Measurements from ENCODE around the gene PHACTR2.

PHACTR2 gene

DNA sequence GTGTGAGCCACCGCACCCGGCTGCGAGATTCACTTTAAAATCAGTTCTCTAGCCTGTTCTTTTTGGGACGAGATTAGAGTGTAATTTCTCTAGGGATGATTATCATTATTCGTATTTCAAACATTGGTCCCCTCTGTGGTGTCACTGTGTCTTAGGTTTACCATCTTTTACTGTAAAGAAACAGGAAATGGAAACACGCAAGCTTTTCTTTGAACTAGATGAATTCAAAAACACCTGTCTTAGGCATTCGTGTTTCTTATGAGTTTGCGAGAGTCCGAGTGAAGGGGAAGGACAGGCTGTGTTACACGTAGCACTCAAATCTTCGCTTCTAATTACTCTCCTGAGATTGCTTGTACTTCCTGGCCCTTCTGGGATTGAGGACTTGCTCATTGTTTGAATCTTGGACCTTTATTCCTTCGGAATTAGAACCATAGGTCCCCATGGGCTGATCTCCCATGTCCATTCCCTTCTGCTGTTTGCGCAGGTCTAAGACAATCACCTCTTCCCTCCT is 61.6 kb downstream of the PHACTR2 start:
- DNase-seq, result no peak

DNA sequence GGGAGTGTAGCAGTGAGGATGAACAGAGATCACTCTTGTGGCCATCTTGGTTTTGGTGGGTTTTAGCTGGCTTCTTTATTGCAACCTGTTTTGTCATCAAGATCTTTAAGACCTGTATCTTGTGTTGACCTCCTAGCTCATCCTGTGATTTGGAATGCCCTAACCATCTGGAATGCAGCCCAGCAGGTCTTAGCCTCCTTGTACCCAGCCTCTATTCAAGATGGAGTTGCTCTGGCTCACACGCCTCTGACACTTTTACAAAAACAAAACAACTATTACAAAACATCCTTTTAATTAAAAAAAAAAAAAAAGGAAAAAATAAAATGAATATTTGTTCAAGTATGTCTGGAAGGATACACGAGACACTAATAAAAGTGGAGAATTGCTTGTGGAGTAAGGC is 62.4 kb downstream of the PHACTR2 start:
- Histone ChIP-seq H3K36me3 (no peaks in the 10 kb centered on the region), H3K27me3 (no peaks in the 10 kb centered on the region), H3K9me3 (no peaks in the 10 kb centered on the region), H3K4me1 (no peaks in the 10 kb centered on the region), H3K4me3 (ENCODE audit: low read depth, low read length) (no peak overlapping the region)
- TF ChIP-seq, protein P1, sequence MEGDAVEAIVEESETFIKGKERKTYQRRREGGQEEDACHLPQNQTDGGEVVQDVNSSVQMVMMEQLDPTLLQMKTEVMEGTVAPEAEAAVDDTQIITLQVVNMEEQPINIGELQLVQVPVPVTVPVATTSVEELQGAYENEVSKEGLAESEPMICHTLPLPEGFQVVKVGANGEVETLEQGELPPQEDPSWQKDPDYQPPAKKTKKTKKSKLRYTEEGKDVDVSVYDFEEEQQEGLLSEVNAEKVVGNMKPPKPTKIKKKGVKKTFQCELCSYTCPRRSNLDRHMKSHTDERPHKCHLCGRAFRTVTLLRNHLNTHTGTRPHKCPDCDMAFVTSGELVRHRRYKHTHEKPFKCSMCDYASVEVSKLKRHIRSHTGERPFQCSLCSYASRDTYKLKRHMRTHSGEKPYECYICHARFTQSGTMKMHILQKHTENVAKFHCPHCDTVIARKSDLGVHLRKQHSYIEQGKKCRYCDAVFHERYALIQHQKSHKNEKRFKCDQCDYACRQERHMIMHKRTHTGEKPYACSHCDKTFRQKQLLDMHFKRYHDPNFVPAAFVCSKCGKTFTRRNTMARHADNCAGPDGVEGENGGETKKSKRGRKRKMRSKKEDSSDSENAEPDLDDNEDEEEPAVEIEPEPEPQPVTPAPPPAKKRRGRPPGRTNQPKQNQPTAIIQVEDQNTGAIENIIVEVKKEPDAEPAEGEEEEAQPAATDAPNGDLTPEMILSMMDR (IDR thresholded peaks at IDR 0.05; ENCODE audit: low read depth, low read length), result no peak
- DNase-seq, result no peak

More for the DNA sequence above, 61.6 kb downstream of the PHACTR2 start:
- TF ChIP-seq, protein P1 (IDR thresholded peaks at IDR 0.05; ENCODE audit: low read depth, low read length), result no peak
- no peaks in the 10 kb centered on the region for H3K4me1 ChIP-seq
- H3K27me3 ChIP-seq, result no peaks in the 10 kb centered on the region
- no peaks in the 10 kb centered on the region for H3K9me3 ChIP-seq
- H3K36me3 ChIP-seq, result no peaks in the 10 kb centered on the region
- H3K4me3 ChIP-seq (ENCODE audit: low read depth, low read length), result no peak overlapping the region

DNA sequence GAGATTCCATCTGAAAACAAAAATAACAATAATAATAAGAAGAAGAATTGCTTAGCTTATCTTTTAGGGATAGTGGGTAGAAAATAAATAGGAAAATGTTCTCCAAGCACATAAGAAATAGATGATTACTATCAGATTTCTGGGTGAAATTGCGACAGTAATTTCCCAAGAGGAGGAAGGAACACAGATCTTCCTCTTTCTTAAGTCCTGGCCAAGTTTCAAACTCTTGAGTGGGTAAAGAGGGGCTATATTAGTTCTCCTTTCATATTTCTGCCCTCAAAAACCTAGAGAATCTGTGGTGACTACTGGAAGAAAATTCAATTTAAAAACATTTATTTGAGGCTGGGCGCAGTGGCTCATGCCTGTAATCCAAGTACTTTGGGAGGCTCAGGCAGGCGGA is 63.7 kb downstream of the PHACTR2 start:
- no peak for DNase-seq
- Histone ChIP-seq H3K4me1 (no peaks in the 10 kb centered on the region), H3K9me3 (no peaks in the 10 kb centered on the region), H3K27me3 (0 out of 2 replicates have a peak, but pooled peaks cover 4% of the 10 kb centered on the region), H3K4me3 (ENCODE audit: low read depth, low read length) (no peak overlapping the region), H3K36me3 (no peaks in the 10 kb centered on the region)
- TF ChIP-seq, protein P1 (IDR thresholded peaks at IDR 0.05; ENCODE audit: low read depth, low read length), result no peak

DNA sequence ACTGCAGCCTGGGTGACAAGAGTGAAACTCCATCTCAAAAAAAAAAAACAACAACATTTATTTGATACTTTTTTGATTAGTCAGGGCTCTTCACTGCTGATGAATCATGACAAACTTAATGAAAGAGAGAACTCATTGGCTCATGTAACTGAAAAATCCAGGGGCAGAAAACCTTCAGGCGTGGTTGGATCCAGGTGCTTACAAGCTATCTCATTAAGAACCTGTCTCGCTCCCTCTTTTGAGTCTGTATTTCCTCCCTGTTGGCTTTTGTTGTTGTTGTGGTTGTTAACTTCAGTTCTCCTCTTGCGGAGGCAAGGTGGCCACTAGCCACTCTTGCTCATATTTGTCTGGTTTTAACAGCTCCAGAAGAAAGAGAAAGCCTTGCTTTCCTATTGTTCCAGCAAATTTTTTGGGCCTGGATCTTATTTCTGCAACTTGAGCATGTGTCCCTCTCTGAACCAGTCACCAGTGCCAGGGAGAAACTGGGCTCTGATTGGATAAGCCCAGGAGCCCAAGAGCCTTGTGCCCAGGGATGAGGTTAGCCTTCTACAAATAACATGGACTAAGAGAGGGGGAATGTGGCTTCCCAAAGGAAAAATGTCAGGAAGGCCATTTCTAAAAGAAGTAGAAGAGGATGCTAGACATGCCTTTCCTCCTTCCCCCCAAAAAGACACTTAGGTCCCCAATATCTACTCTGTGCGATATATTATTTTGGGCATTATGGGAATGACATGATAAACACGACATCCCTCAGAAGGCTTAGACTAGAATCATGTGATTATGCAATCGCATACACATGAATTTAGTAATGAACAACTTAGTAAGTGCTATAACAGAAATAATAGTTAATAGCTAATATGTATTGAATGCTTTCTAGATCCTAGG is 64.5 kb downstream of the PHACTR2 start:
- Histone ChIP-seq H3K4me3 (ENCODE audit: low read depth, low read length) (no peak overlapping the region), H3K4me1 (no peaks in the 10 kb centered on the region), H3K9me3 (no peaks in the 10 kb centered on the region), H3K27me3 (0 out of 2 replicates have a peak, but pooled peaks cover 4% of the 10 kb centered on the region), H3K36me3 (no peaks in the 10 kb centered on the region)
- TF ChIP-seq, protein P1 (IDR thresholded peaks at IDR 0.05; ENCODE audit: low read depth, low read length), result no peak
- no peak for DNase-seq

DNA sequence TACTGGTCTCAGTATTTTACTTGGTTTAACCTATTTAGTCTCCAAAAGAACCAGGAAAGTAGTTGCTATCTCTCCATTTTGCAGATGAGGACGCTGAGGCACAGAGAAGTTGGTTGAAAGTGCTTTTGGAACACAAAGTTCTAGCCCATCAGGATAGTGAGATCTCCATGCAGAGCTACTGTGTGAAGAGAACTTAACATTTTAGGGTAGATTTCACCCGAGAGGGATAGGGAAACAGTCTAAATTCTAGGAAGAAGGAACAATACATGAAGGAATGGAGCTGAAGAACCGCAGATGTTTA is 65.1 kb downstream of the PHACTR2 start:
- Histone ChIP-seq H3K27me3 (0 out of 2 replicates have a peak, but pooled peaks cover 4% of the 10 kb centered on the region), H3K36me3 (no peaks in the 10 kb centered on the region), H3K4me3 (ENCODE audit: low read depth, low read length) (no peak overlapping the region), H3K4me1 (no peaks in the 10 kb centered on the region), H3K9me3 (no peaks in the 10 kb centered on the region)
- DNase-seq, result no peak
- TF ChIP-seq, protein P1 (IDR thresholded peaks at IDR 0.05; ENCODE audit: low read depth, low read length), result no peak

All from BE2C (cell line).